Endodermal cell (in vitro differentiated cells): ENCODE results near the gene TRMO. TPM values are rescaled to one million over a fixed set of nuclear protein-coding genes. Genes with fewer than 3 reads are reported as not detected.
"Not testable (repeated sequence)": the region's sequence is repeated elsewhere in the genome, so short reads cannot be mapped to it uniquely, and the experiment has no call there.

ENCODE experiments used
- DNase-seq: peaks from one replicate; pipeline ENCODE4 v3.0.0-alpha.2; 2017
- H3K27ac ChIP-seq: 2 replicates; pipeline ENCODE4 v1.5.1; 2013; ENCODE audit warnings: mild to moderate bottlenecking, low read depth, low read length, moderate library complexity
- H3K27me3 ChIP-seq: 2 replicates; pipeline ENCODE4 v1.6.1; 2013; ENCODE audit warnings: mild to moderate bottlenecking, low read length, moderate library complexity; ENCODE audit not compliant: insufficient read depth, control insufficient read depth, poor library complexity, severe bottlenecking
- H3K36me3 ChIP-seq: 2 replicates; pipeline ENCODE4 v1.7.0; 2013; ENCODE audit warnings: mild to moderate bottlenecking, low read length, moderate library complexity; ENCODE audit not compliant: control insufficient read depth, insufficient read depth
- H3K4me1 ChIP-seq: one replicate; pipeline ENCODE4 v1.7.0; 2013; ENCODE audit warnings: low read length; ENCODE audit not compliant: control insufficient read depth, insufficient read depth
- H3K4me3 ChIP-seq: 2 replicates; pipeline ENCODE4 v1.5.1; 2013; ENCODE audit warnings: mild to moderate bottlenecking, low read length, moderate library complexity
- H3K9ac ChIP-seq: 2 replicates; pipeline ENCODE4 v1.6.1; 2013; ENCODE audit warnings: mild to moderate bottlenecking, low read length, moderate library complexity; ENCODE audit not compliant: poor library complexity, severe bottlenecking; ENCODE audit errors: extremely low read depth
- H3K9me3 ChIP-seq: 2 replicates; pipeline ENCODE4 v1.6.1; 2013; ENCODE audit warnings: mild to moderate bottlenecking, low read length, moderate library complexity; ENCODE audit not compliant: control insufficient read depth
- H3K27ac Mint-ChIP-seq: 2 replicates; pipeline ENCODE4 v1.8.0; 2020; ENCODE audit warnings: mixed read lengths
- H3K27me3 Mint-ChIP-seq: 2 replicates; pipeline ENCODE4 v1.8.0; 2021; ENCODE audit warnings: mild to moderate bottlenecking, mixed read lengths; ENCODE audit not compliant: insufficient read depth
- H3K36me3 Mint-ChIP-seq: 2 replicates; pipeline ENCODE4 v1.8.0; 2020; ENCODE audit warnings: low read depth, mixed read lengths
- H3K4me1 Mint-ChIP-seq: 2 replicates; pipeline ENCODE4 v1.8.0; 2020; ENCODE audit warnings: mixed read lengths
- H3K4me3 Mint-ChIP-seq: 2 replicates; pipeline ENCODE4 v1.8.0; 2020; ENCODE audit warnings: mild to moderate bottlenecking, moderate library complexity, mixed read lengths
- H3K9me3 Mint-ChIP-seq: 2 replicates; pipeline ENCODE4 v1.8.0; 2020; ENCODE audit warnings: mild to moderate bottlenecking, mixed read lengths
- WGBS, 2 experiments: methylation state at CpG; one replicate each; pipeline versions ENCODE4 v1.1.5 to v1.1.7; 2013; ENCODE audit warnings: missing lambda C conversion rate in 2 of 2, mixed read lengths in 1 of 2; ENCODE audit not compliant: insufficient coverage in 1 of 2, insufficient read length in 1 of 2; 5-methylcytosine and 5-hydroxymethylcytosine counted together
- total RNA-seq, 2 donors: library from RNA; stranded (reverse); fragmentation: NEBNext Ultra II Directional in 1 of 2; extraction: Animal tissue kit (Norgen Biotek cat#: 25700) in 1 of 2; gene quantifications; 2 replicates in 1 of 2; 3 replicates in 1 of 2; pipeline ENCODE4 v1.2.1, GENCODE V29; 2021
- TF ChIP-seq, protein P1 (sequence below): fragments of 200-600 bp; sonication (generic); conservative IDR thresholded peaks from 2 replicates; pipeline ENCODE4 v1.5.0; 2021; ENCODE audit warnings: antibody characterized with exemption, mild to moderate bottlenecking

Gene TRMO
- total RNA-seq, 2 donors from 2014 or later, result 4.9 to 7.2 TPM

DNA sequence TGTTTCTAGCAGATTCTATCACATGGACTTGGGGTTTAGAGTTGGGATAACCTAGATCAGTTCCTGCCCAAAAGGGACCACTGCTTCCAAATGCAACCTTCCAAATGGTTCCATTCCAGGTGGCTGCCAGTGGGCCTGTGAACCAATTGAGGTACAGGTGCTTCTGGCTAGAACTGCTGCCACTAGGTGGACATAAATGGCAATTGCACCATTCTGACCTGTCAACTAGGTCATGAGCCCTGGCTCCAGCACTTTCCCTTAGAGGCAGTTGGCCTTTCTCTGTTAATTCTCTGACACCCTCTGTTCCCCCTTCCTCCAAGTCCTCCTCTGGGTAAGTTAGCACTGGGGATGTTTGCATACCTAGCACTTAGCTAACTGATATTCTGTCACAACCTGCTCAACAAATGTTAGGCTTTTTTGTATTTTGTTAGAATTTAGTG lies 32.3 kb upstream of the TRMO start:
- DNase-seq, result peak; percentile 87
- Mint-ChIP-seq H3K36me3 (no peaks in the 10 kb centered on the region), H3K4me1 (peaks cover 7% of the 10 kb centered on the region)

DNA sequence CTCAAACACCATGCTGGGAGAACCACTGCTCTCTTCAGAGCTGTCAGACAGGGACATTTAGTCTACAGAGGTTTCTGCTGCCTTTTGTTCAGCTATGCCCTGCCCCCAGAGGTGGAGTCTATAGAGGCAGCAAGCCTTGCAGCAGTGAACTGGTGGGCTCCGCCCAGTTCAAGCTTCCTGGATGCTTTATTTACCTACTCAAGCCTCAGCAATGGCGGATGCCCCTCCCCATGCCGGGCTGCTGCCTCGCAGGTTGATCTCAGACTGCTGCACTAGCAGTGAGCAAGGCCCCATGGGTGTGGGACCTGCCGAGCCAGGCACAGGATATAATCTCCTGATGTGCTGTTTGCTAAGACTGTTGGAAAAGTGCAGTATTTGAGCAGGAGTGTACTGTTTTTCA lies 28.6 kb upstream of the TRMO start:
- not testable (repeated sequence) for H3K36me3 ChIP-seq, H3K4me1 ChIP-seq, H3K9me3 ChIP-seq, H3K27ac ChIP-seq, H3K36me3 Mint-ChIP-seq, H3K27ac Mint-ChIP-seq, H3K9ac ChIP-seq, H3K4me3 Mint-ChIP-seq, H3K4me1 Mint-ChIP-seq, H3K4me3 ChIP-seq
- peak; percentile 55 for DNase-seq
- H3K9me3 Mint-ChIP-seq, result peaks cover 16% of the 10 kb centered on the region
- peaks cover 67% of the 10 kb centered on the region for H3K27me3 Mint-ChIP-seq
- WGBS, 2 experiments, result 68 to 86% methylated on average over 5 of the region's 5 CpGs
- peaks cover 25% of the 10 kb centered on the region for H3K27me3 ChIP-seq

More for the DNA sequence above, 32.3 kb upstream of the TRMO start:
- Mint-ChIP-seq H3K4me3 (no peak overlapping the region), H3K27ac (no peak overlapping the region), H3K9me3 (peaks cover 12% of the 10 kb centered on the region), H3K27me3 (peaks cover 47% of the 10 kb centered on the region)
- H3K4me1 ChIP-seq, result no peaks in the 10 kb centered on the region
- peaks cover 9% of the 10 kb centered on the region for H3K9me3 ChIP-seq
- no peaks in the 10 kb centered on the region for H3K36me3 ChIP-seq
- no peak overlapping the region for H3K9ac ChIP-seq
- peaks cover 20% of the 10 kb centered on the region for H3K27me3 ChIP-seq
- TF ChIP-seq, protein P1, sequence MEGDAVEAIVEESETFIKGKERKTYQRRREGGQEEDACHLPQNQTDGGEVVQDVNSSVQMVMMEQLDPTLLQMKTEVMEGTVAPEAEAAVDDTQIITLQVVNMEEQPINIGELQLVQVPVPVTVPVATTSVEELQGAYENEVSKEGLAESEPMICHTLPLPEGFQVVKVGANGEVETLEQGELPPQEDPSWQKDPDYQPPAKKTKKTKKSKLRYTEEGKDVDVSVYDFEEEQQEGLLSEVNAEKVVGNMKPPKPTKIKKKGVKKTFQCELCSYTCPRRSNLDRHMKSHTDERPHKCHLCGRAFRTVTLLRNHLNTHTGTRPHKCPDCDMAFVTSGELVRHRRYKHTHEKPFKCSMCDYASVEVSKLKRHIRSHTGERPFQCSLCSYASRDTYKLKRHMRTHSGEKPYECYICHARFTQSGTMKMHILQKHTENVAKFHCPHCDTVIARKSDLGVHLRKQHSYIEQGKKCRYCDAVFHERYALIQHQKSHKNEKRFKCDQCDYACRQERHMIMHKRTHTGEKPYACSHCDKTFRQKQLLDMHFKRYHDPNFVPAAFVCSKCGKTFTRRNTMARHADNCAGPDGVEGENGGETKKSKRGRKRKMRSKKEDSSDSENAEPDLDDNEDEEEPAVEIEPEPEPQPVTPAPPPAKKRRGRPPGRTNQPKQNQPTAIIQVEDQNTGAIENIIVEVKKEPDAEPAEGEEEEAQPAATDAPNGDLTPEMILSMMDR, result peak; percentile 84
- no peak overlapping the region for H3K27ac ChIP-seq
- no peak overlapping the region for H3K4me3 ChIP-seq

DNA sequence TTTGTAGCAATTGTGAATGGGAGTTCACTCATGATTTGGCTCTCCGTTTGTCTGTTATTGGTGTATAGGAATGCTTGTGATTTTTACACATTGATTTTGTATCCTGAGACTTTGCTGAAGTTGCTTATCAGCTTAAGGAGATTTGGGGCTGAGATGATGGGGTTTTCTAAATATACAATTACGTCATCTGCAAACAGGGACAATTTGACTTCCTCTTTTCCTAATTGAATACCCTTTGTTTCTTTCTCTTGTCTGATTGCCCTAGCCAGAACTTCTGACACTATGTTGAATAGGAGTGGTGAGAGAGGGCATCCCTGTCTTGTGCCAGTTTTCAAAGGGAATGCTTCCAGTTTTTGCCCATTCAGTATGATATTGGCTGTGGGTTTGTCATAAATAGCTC lies 24.8 kb upstream of the TRMO start:
- Mint-ChIP-seq H3K27me3 (peaks cover 66% of the 10 kb centered on the region), H3K9me3 (peaks cover 16% of the 10 kb centered on the region)
- not testable (repeated sequence) for H3K36me3 Mint-ChIP-seq, H3K9ac ChIP-seq, H3K4me1 Mint-ChIP-seq, H3K27ac ChIP-seq, H3K27ac Mint-ChIP-seq, H3K4me3 ChIP-seq, H3K36me3 ChIP-seq, DNase-seq, H3K4me3 Mint-ChIP-seq, H3K4me1 ChIP-seq, H3K9me3 ChIP-seq
- H3K27me3 ChIP-seq, result peaks cover 46% of the 10 kb centered on the region
- WGBS, 2 experiments, result no CpG with 5 or more reads among the region's 2 CpGs

DNA sequence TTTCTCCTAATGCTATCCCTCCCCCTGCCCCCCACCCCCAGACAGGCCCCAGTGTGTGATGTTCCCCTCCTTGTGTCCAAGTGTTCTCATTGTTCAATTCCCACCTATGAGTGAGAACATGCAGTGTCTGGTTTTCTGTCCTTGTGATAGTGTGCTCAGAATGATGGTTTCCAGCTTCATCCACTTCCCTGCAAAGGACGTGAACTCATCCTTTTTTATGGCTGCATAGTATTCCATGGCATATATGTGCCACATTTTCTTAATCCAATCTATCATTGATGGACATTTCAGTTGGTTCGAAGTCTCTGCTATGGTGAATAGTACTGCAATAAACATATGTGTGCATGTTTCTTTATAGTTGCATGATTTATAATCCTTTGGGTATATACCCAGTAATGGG lies 23.2 kb upstream of the TRMO start:
- 78 to 81% methylated on average over 1 to 2 of the region's 2 CpGs for WGBS, 2 experiments
- peaks cover 60% of the 10 kb centered on the region for H3K27me3 ChIP-seq
- not testable (repeated sequence) for H3K9me3 ChIP-seq, DNase-seq, H3K4me3 Mint-ChIP-seq, H3K27ac ChIP-seq, H3K36me3 Mint-ChIP-seq, H3K4me1 Mint-ChIP-seq, H3K27ac Mint-ChIP-seq, H3K4me3 ChIP-seq, H3K9ac ChIP-seq, H3K36me3 ChIP-seq, H3K9me3 Mint-ChIP-seq, H3K4me1 ChIP-seq
- H3K27me3 Mint-ChIP-seq, result peaks cover 65% of the 10 kb centered on the region
